HCT116 (cell line): ENCODE measurements around the gene TNFSF13. TPM values are rescaled to one million over a fixed set of nuclear protein-coding genes. Genes with fewer than 3 reads are reported as not detected.

ENCODE experiments used
- ATAC-seq: fragments of 200-7000 bp; cut with Tn5 transposase; 2 replicates; pipeline ENCODE4 v1.9.1; 2020; ENCODE audit warnings: mild to moderate bottlenecking, moderate library complexity
- BruUV-seq: library from RNA; stranded (reverse); fragments of 400-500 nt; replicated peaks from 2 replicates; lab custom pipeline; 2021; lab: Mats Ljungman, UMichigan
- CTCF ChIA-PET: fragments of 300-600 bp; sonication (Branson Sonifier 250); formaldehyde crosslinking; loops from one replicate; lab custom pipeline; 2021; ENCODE audit warnings: antibody characterized with exemption; lab: Charles Lee
- POLR2A ChIA-PET: fragments of 300-600, 350-600 bp; sonication (Branson Sonifier 250); formaldehyde crosslinking; loops from one replicate; lab custom pipeline; 2021; ENCODE audit warnings: antibody characterized with exemption; lab: Charles Lee
- RAD21 ChIA-PET, 2 experiments: fragments of 300-600 bp; sonication (Branson Sonifier 250); formaldehyde crosslinking; loops; one replicate each; lab custom pipeline; 2023; ENCODE audit warnings: low total read pairs in 2 of 2; ENCODE audit not compliant: uncharacterized antibody in 2 of 2, unreplicated experiment in 2 of 2, low non-redundant PET in 1 of 2; lab: Charles Lee
- DNase-seq: peaks from one replicate; pipeline ENCODE4 v3.0.0-alpha.2; 2010; ENCODE audit warnings: low read depth, low spot score
- H2AFZ ChIP-seq: fragments of 200-600 bp; shearing (Covaris generic), sonication (generic); 2 replicates; pipeline ENCODE4 v1.6.1; 2017; ENCODE audit warnings: low read depth, mixed run types, mixed read lengths, antibody characterized with exemption, low read length; ENCODE audit not compliant: poor library complexity, severe bottlenecking
- H3K27ac ChIP-seq: 2 replicates; pipeline ENCODE4 v1.5.1; 2012; ENCODE audit warnings: low read depth, low read length
- H3K27me3 ChIP-seq: fragments of 200-600 bp; sonication (generic); 2 replicates; pipeline ENCODE4 v1.6.1; 2016; ENCODE audit warnings: mixed run types, low read length, mixed read lengths; ENCODE audit not compliant: insufficient read depth
- H3K36me3 ChIP-seq, 2 experiments: fragments of 200-500 bp in 1 of 2; fragments of 200-600 bp in 1 of 2; sonication (Bioruptor generic) in 1 of 2; sonication (generic) in 1 of 2; 2 replicates each; pipeline versions ENCODE4 v1.5.1 to v1.6.1; 2014 to 2016; ENCODE audit warnings: low read length in 2 of 2, inconsistent platforms in 1 of 2, mixed read lengths in 1 of 2, mixed run types in 1 of 2; ENCODE audit not compliant: insufficient read depth in 2 of 2, control insufficient read depth in 1 of 2
- H3K4me1 ChIP-seq, 2 experiments: fragments of 200-600 bp in 1 of 2; sonication (generic) in 1 of 2; 2 replicates each; pipeline versions ENCODE4 v1.5.1 to v1.6.1; 2012 to 2017; ENCODE audit warnings: low read length in 2 of 2, inconsistent platforms in 1 of 2, mild to moderate bottlenecking in 1 of 2, mixed read lengths in 1 of 2, mixed run types in 1 of 2, moderate library complexity in 1 of 2; ENCODE audit not compliant: insufficient read depth in 2 of 2, control insufficient read depth in 1 of 2
- H3K4me2 ChIP-seq: fragments of 200-600 bp; sonication (generic); 2 replicates; pipeline ENCODE4 v1.6.1; 2017; ENCODE audit warnings: mixed run types, low read length, mixed read lengths
- H3K4me3 ChIP-seq, 2 experiments: fragments of 200-600 bp in 1 of 2; sonication (generic) in 1 of 2; replicated peaks in 1 of 2; 2 replicates each; pipeline ENCODE4 v1.5.1; 2011 to 2016; ENCODE audit warnings: low read length in 2 of 2, control low read depth in 1 of 2, low read depth in 1 of 2, mild to moderate bottlenecking in 1 of 2, mixed read lengths in 1 of 2, mixed run types in 1 of 2
- H3K79me2 ChIP-seq: fragments of 200-600 bp; sonication (generic); 2 replicates; pipeline ENCODE4 v1.6.1; 2017; ENCODE audit warnings: mild to moderate bottlenecking, mixed run types, low read length, moderate library complexity, mixed read lengths; ENCODE audit not compliant: insufficient read depth
- H3K9ac ChIP-seq: fragments of 200-600 bp; sonication (generic); 2 replicates; pipeline ENCODE4 v1.6.1; 2016; ENCODE audit warnings: low read length, mixed read lengths
- H3K9me2 ChIP-seq: fragments of 200-600 bp; sonication (generic), shearing (Covaris generic); 2 replicates; pipeline ENCODE4 v1.6.1; 2017; ENCODE audit warnings: mixed run types, mild to moderate bottlenecking, moderate library complexity; ENCODE audit not compliant: insufficient read depth
- H3K9me3 ChIP-seq, 2 experiments: fragments of 200-500 bp in 1 of 2; fragments of 200-600 bp in 1 of 2; sonication (Bioruptor generic) in 1 of 2; sonication (generic) in 1 of 2; 2 replicates each; pipeline ENCODE4 v1.6.1; 2014 to 2017; ENCODE audit warnings: low read length in 2 of 2, mixed read lengths in 2 of 2, inconsistent platforms in 1 of 2, low read depth in 1 of 2, mild to moderate bottlenecking in 1 of 2, mixed run types in 1 of 2, moderate library complexity in 1 of 2; ENCODE audit not compliant: control insufficient read depth in 1 of 2, insufficient read depth in 1 of 2
- H4K20me1 ChIP-seq: fragments of 200-600 bp; sonication (generic), shearing (Covaris generic); 2 replicates; pipeline ENCODE4 v1.6.1; 2017; ENCODE audit warnings: mixed run types, mild to moderate bottlenecking, moderate library complexity; ENCODE audit not compliant: insufficient read depth
- ATF3 ChIP-seq: IDR thresholded peaks from 2 replicates; pipeline ENCODE4 v1.6.1; 2012
- CBX3 ChIP-seq: IDR thresholded peaks from 2 replicates; pipeline ENCODE4 v1.6.1; 2012; ENCODE audit warnings: low read depth
- CEBPB ChIP-seq: IDR thresholded peaks from 2 replicates; pipeline ENCODE4 v1.6.1; 2012; ENCODE audit warnings: low read depth
- CTCF ChIP-seq, 3 experiments: fragments of 200-600 bp in 1 of 3; sonication (generic) in 1 of 3; IDR thresholded peaks in 2 of 3; conservative IDR thresholded peaks in 1 of 3; 2 replicates each; pipeline ENCODE4 v1.5.1; 2012 to 2017; ENCODE audit warnings: low read depth in 2 of 3, low read length in 2 of 3, antibody characterized with exemption in 1 of 3, borderline replicate concordance in 1 of 3, control low read depth in 1 of 3, mild to moderate bottlenecking in 1 of 3, mixed read lengths in 1 of 3, mixed run types in 1 of 3, moderate library complexity in 1 of 3; ENCODE audit not compliant: insufficient read depth in 1 of 3
- EGR1 ChIP-seq: IDR thresholded peaks from 2 replicates; pipeline ENCODE4 v1.6.1; 2012; ENCODE audit warnings: low read depth
- ELF1 ChIP-seq: IDR thresholded peaks from 2 replicates; pipeline ENCODE4 v1.6.1; 2012; ENCODE audit warnings: low read depth, borderline replicate concordance
- EZH2 ChIP-seq: fragments of 200-600 bp; sonication (generic); IDR thresholded peaks from 2 replicates; pipeline ENCODE4 v1.6.1; 2017; ENCODE audit warnings: antibody characterized with exemption, mixed run types
- EZH2phosphoT487 ChIP-seq: fragments of 200-600 bp; IDR thresholded peaks from 2 replicates; pipeline ENCODE4 v1.6.1; 2018; ENCODE audit warnings: antibody characterized with exemption, borderline replicate concordance
- FOSL1 ChIP-seq: IDR thresholded peaks from 2 replicates; pipeline ENCODE4 v1.6.1; 2012; ENCODE audit warnings: low read depth
- JUND ChIP-seq: IDR thresholded peaks from 2 replicates; pipeline ENCODE4 v1.6.1; 2012
- MAX ChIP-seq: IDR thresholded peaks from 2 replicates; pipeline ENCODE4 v1.6.1; 2012
- POLR2A ChIP-seq: IDR thresholded peaks from 2 replicates; pipeline ENCODE4 v1.7.0; 2011; ENCODE audit warnings: borderline replicate concordance; ENCODE audit not compliant: insufficient read depth, insufficient read length; ENCODE audit errors: extremely low read depth
- POLR2AphosphoS5 ChIP-seq: IDR thresholded peaks from 2 replicates; pipeline ENCODE4 v1.6.1; 2011; ENCODE audit warnings: mild to moderate bottlenecking, low read depth, low read length, moderate library complexity
- REST ChIP-seq: IDR thresholded peaks from 2 replicates; pipeline ENCODE4 v1.6.1; 2012; ENCODE audit warnings: low read depth
- SIN3A ChIP-seq: IDR thresholded peaks from 2 replicates; pipeline ENCODE4 v1.6.1; 2012; ENCODE audit warnings: low read depth
- SP1 ChIP-seq: IDR thresholded peaks from 2 replicates; pipeline ENCODE4 v1.6.1; 2012; ENCODE audit warnings: low read depth
- SRF ChIP-seq: IDR thresholded peaks from 2 replicates; pipeline ENCODE4 v1.6.1; 2012; ENCODE audit warnings: low read depth
- YY1 ChIP-seq: IDR thresholded peaks from 2 replicates; pipeline ENCODE4 v1.6.1; 2011; ENCODE audit warnings: low read length, low read depth, moderate library complexity, mild to moderate bottlenecking; ENCODE audit not compliant: insufficient replicate concordance; ENCODE audit errors: extremely low read depth
- intact Hi-C: fragments of 100-400 bp; cut with micrococcal nuclease; formaldehyde crosslinking; loops from 2 replicates; pipeline ENCODE4 v1.10.0; 2022
- total RNA-seq: library from RNA; stranded (reverse); gene quantifications from one replicate; pipeline ENCODE4 v1.2.1, GENCODE V29; 2021; ENCODE audit not compliant: unreplicated experiment

Gene TNFSF13
- total RNA-seq, 1 experiment from 2014 or later: 0.71 TPM

- no peaks in the 10 kb centered on the region for H3K9me2 ChIP-seq
- H3K9ac ChIP-seq: no peak overlapping the region
- DNase-seq: no peak
- H3K4me1 ChIP-seq: peaks cover 5 to 28% of the 10 kb centered on the region in 2 experiments; a peak in 3 of 4 replicates
- H3K27ac ChIP-seq: no peak overlapping the region
- no peak overlapping the region for H3K4me3 ChIP-seq
- no peaks in the 10 kb centered on the region for H3K9me3 ChIP-seq
- intact Hi-C loops: loop anchor here (10.0 kb wide), 1 partner anchor 85 kb away; the partner anchor contains the start of genes POLR2A and SLC35G6
- peaks cover 67% of the 10 kb centered on the region for H3K79me2 ChIP-seq
- H4K20me1 ChIP-seq: peaks cover 9% of the 10 kb centered on the region; the same call in 1 of the 2 replicates
- no TSS peak for BruUV-seq
- ChIA-PET RAD21 (no interaction called here), POLR2A (no interaction called here), CTCF (no interaction called here)
- no peak overlapping the region for H2AFZ ChIP-seq
- H3K36me3 ChIP-seq: peaks cover 30 to 66% of the 10 kb centered on the region in 2 experiments
- no peak overlapping the region for H3K4me2 ChIP-seq
- ATAC-seq: no peak
- no peaks in the 10 kb centered on the region for H3K27me3 ChIP-seq
- no peak for TF ChIP-seq EGR1
- TF ChIP-seq EZH2: no peak
- TF ChIP-seq CBX3: no peak
- TF ChIP-seq REST: no peak
- TF ChIP-seq FOSL1: no peak
- no peak for TF ChIP-seq YY1
- no peak for TF ChIP-seq CTCF (IDR thresholded peaks at IDR 0.05 in 2 of 3, conservative IDR thresholded peaks at IDR 0.05 in 1 of 3; ENCODE audit: borderline replicate concordance in 1 of 3, insufficient read depth in 1 of 3, low read depth in 2 of 3, low read length in 2 of 3)
- no peak for TF ChIP-seq MAX
- TF ChIP-seq SP1: no peak
- TF ChIP-seq ATF3: no peak
- TF ChIP-seq POLR2AphosphoS5: no peak
- TF ChIP-seq POLR2A: no peak
- no peak for TF ChIP-seq CEBPB
- no peak for TF ChIP-seq SIN3A
- TF ChIP-seq SRF: no peak
- no peak for TF ChIP-seq JUND
- no peak for TF ChIP-seq ELF1
- no peak for TF ChIP-seq EZH2phosphoT487
Observed at GRCh38 chr17:7569571-7569970, 11.0 kb downstream of the TNFSF13 start.
